Left cardiac atrium (tissue), 4 donors: ENCODE measurements around the gene NCL. TPM values are rescaled to one million over a fixed set of nuclear protein-coding genes. Genes with fewer than 3 reads are reported as not detected.
"Not testable (repeated sequence)": the region's sequence is repeated elsewhere in the genome, so short reads cannot be mapped to it uniquely, and the experiment has no call there.

Experiments used
- ATAC-seq, 2 donors: fragments of 200-7000 bp; cut with Tn5 transposase; one replicate each; pipeline ENCODE4 v1.9.1; 2020; ENCODE audit warnings: mild to moderate bottlenecking in 2 of 2, moderate library complexity in 2 of 2
- DNase-seq: peaks from one replicate; pipeline ENCODE4 v3.0.0-alpha.2; 2020
- intact Hi-C, 2 donors: fragments of 100-400 bp; cut with DNase I; formaldehyde crosslinking; loops; one replicate each; pipeline versions ENCODE4 v1.14.1 to v1.15.1; 2022 to 2023
- total RNA-seq, 2 donors: library from RNA; stranded (reverse); fragmentation: NEBNext Ultra II Directional; extraction: Animal tissue kit (Norgen Biotek cat#: 25700); gene quantifications; one replicate each; pipeline ENCODE4 v1.2.1, GENCODE V29; 2021
- donor health status: DM: no; HTN: yes; CAD: no.
- donor health status: DM: no; HTN: yes; CAD: no; lungs with severe emphysema.
- donor health status: DM: yes; HTN: yes; CAD: no.
- donor health status: Dilated cardiomyopathy.

Gene NCL
- total RNA-seq, 2 donors from 2014 or later = 210 to 356 TPM

DNA sequence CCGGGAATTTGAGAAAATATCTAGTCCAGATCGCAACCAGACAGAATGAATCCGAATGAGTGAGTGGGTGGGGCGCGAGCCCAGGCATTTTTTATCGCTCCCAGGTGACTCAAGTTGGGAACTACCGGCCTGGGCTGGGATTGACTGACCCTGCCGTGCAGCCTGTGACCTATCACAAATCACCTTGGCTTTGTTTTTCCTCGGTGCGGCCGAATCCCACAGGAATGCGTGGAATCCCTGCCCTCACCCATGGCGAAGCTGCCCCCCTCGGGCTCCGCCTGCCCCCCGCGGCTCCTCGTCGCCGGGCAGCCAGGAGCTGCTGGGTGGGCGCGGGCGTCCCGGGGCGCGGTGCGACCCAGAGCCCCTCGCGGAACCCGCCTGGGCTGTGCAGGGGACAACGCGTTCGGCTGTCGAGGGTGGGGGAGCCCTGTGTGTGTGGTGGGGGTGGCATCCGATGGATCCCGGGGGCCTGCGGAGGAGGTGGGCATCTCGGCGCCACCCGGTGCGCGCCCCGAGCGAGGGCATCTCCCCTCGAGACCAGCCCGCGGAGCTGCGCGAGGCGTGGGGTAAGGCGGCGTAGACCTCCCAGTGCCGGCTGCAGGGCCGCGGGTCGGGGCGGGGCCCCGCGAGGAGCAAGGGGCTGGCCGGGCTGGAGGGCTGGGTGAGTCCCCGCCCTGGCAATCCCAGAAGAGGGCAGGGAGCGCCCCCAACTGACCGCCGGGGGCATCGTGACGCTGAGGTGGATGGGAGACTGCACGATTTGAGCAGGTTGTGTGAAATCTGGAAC lies 52.3 kb downstream of the NCL start:
- intact Hi-C loops = loop anchor here (2.0 to 5.0 kb wide), 3 partner anchors 185 to 305 kb away; no protein-coding TSS in a partner anchor
- peak; percentile 99 to 100 for ATAC-seq
- DNase-seq = peak; percentile 89

DNA sequence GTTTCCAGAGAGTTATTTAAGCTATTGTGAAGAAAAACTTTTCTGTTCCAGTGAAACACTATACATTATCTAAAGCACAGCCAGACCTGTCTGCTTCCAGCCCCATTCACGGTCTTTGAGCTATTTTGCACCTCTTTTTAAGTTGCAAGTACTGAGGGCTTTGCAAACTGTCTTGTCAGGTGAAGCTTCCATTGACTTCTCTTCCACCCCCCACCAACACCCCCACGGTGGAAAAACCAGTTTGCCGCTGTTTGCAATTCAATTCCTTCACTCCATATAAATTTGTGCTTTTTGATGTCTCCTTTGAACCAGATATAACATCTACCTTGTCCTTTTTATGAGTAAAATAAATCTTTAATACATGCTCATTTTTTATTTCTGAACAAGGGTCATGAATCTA lies 53.0 kb downstream of the NCL start:
- no peak for DNase-seq
- ATAC-seq = no peak
- intact Hi-C loops = loop anchor here (5.0 kb wide), 2 partner anchors 184 to 304 kb away; no protein-coding TSS in a partner anchor

DNA sequence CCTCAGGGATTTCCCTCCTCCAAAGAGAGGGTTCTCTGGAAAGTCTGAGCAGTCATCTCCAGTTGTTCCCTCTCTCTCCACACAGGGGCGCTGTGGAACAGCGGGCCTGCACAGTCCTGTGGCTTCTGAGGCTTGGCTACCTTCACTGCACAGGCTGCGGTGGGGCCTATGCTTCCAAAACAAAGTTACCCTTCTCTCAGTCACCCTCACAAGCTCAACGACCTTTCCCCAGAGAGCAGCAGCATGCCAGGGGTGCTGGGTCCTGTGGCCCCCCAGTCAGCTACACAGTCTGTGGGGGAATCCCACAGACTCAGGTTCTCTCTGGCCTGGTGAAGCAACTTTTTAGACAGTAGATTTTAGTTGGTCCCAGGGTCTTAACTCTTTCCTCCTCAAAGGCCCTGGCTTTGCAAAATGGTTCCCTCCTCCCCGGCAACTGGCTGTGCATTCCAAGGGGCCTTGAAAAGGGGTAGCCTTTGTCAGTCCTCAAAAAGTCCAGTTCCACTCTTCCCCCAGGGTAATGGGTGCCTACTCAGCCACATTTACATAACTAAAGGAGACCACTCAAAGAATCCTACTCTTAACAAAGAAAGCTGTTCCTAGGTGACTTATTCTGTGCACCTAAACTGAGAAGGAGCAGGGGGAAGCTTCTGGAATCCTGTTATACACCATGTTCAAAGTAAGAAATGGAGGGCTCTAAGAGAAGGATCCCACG lies 53.8 kb downstream of the NCL start:
- DNase-seq = no peak
- intact Hi-C loops = loop anchor here (5.0 kb wide), 2 partner anchors 183 to 303 kb away; no protein-coding TSS in a partner anchor
- ATAC-seq = no peak

DNA sequence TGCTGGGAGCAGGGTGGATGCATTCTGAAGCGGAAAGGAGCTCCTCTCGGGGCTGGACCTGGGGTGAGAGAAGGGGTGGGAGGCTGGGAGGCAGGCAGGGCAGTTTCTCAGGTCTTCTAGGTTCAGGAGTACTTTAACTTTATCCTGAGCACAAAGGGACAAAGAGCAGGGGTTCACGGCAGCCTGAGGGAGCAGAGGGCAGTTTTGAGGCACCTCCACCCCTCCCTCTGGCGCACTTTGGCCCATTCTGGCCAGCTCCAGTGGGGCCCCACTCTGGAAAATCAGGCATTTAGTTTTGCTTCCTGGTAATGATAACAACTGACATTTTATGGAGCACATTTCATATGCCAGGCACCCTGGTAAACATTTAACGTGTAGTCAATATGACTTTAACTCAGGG lies 54.5 kb downstream of the NCL start:
- DNase-seq (no peak), ATAC-seq (no peak)
- intact Hi-C loops = loop anchor here (5.0 kb wide), 2 partner anchors 182 to 302 kb away; no protein-coding TSS in a partner anchor

DNA sequence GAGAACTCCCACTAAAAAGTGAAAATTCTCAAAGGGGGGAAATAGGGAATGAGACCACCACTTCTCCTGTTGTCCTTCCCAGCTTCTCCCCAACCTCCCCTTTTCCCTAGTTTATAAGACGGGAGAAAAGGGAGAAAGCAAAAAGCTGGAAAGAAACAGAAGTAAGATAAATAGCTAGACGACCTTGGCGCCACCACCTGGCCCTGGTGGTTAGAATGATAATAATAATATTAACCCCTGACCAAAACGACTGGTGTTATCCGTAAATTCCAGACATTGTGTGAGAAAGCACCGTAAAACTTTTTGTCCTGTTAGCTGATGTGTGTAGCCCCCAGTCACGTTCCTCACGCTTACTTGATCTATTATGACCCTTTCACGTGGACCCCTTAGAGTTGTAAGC lies 56.0 kb downstream of the NCL start:
- intact Hi-C loops, DNase-seq, ATAC-seq: not testable (repeated sequence)

DNA sequence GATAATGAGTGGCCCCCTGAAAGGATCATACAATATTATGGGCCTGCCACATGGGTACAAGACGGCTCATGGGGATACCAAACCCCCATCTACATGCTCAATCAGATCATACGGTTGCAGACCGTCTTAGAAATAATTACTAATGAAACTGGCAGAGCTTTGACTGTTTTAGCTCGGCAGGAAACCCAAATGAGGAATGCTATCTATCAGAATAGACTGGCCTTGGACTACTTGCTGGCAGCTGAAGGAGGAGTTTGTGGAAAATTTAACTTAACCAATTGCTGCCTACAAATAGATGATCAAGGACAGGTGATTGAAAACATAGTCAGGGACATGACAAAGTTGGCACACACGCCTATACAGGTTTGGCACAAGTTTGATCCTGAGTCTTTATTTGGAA lies 56.6 kb downstream of the NCL start:
- DNase-seq, intact Hi-C loops, ATAC-seq: not testable (repeated sequence)

DNA sequence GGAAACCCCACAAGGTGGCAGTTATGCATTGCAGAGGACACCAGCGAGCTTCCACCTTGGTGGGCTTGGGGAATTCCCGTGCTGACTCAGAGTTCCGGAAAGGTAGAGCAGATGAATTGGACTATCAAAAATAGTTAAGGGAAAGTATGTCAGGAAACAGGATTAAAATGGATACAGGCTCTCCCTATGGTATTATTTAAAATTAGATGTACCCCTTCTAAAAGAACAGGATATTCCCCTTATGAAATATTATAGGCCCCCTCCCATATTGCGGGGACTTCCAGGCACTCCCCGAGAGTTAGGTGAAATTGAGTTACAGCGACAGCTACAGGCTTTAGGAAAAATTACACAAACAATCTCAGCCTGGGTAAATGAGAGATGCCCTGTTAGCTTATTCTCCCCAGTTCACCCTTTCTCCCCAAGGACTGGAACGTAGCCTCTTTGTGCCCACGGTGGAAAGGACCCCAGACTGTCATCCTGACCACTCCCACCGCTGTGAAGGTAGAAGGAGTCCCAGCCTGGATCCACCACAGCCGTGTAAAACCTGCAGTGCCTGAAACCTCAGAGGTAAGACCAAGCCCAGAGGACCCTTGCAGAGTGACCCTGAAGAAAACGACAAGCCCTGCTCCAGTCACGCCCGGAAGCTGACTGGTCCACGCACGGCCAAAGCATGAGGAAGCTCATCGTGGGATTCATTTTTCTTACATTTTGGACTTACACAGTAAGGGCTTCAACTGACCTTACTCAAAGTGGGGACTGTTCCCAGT lies 58.5 kb downstream of the NCL start:
- DNase-seq, intact Hi-C loops, ATAC-seq: not testable (repeated sequence)

DNA sequence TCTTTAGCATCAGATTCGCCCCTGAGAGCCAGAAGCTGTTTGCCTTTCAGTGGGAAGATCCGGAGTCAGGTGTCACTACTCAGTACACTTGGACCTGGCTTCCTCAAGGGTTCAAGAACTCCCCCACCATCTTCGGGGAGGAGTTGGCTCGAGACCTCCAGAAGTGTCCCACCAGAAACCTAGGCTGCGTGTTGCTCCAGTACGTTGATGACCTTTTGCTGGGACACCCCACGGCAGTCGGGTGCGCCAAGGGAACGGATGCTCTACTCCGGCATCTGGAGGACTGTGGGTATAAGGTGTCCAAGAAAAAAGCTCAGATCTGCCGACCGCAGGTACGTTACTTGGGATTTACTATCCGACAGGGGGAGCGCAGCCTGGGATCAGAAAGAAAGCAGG lies 60.1 kb downstream of the NCL start:
- DNase-seq, intact Hi-C loops, ATAC-seq: not testable (repeated sequence)

Other genes starting within 250 kb of the NCL start
- 1 to 10 TPM; 4.5 to 8.0 TPM for gene B3GNT7, start 68.8 kb downstream of the NCL start, total RNA-seq
- under 1 TPM; 0.34 to 0.74 TPM for gene NMUR1, start 66.0 kb upstream of the NCL start, total RNA-seq
- not detected for gene TEX44, start 128.4 kb upstream of the NCL start, total RNA-seq
- gene PTMA, start 244.0 kb upstream of the NCL start, total RNA-seq = 100 to 1,000 TPM; 343 to 402 TPM